ACC112 (cell line): Measurements from ENCODE around the gene C1orf116.

Experiments used
- H2AFZ ChIP-seq: fragments of 200-600 bp; sonication (generic); one replicate; pipeline ENCODE4 v1.6.0; 2017; ENCODE audit warnings: antibody characterized with exemption, low read length; ENCODE audit not compliant: unreplicated experiment
- H3K27ac ChIP-seq: fragments of 200-600 bp; sonication (generic); 2 replicates; pipeline ENCODE4 v1.5.1; 2014; ENCODE audit warnings: low read depth, mild to moderate bottlenecking, antibody characterized with exemption, low read length, moderate library complexity
- H3K27me3 ChIP-seq: fragments of 200-600 bp; sonication (generic); 2 replicates; pipeline ENCODE4 v1.6.1; 2014; ENCODE audit warnings: mild to moderate bottlenecking, antibody characterized with exemption, low read length, moderate library complexity, mixed read lengths; ENCODE audit not compliant: insufficient read depth
- H3K36me3 ChIP-seq: fragments of 200-600 bp; sonication (generic); 2 replicates; pipeline ENCODE4 v1.6.1; 2016; ENCODE audit warnings: mild to moderate bottlenecking, antibody characterized with exemption, low read length, moderate library complexity, mixed read lengths; ENCODE audit not compliant: insufficient read depth
- H3K4me1 ChIP-seq: fragments of 200-600 bp; sonication (generic); one replicate; pipeline ENCODE4 v1.6.1; 2016; ENCODE audit warnings: low read length, mixed read lengths; ENCODE audit not compliant: insufficient read depth, unreplicated experiment, control insufficient read depth
- H3K4me3 ChIP-seq: fragments of 200-600 bp; sonication (generic); 2 replicates; pipeline ENCODE4 v1.5.1; 2014; ENCODE audit warnings: mild to moderate bottlenecking, low read depth, low read length
- H3K79me2 ChIP-seq: fragments of 200-600 bp; sonication (generic); one replicate; pipeline ENCODE4 v1.6.0; 2016; ENCODE audit warnings: low read length; ENCODE audit not compliant: control insufficient read depth, unreplicated experiment, insufficient read depth

Gene C1orf116

GRCh38 chr1:207072233-207072632 is 39.7 kb upstream of the C1orf116 start:
- Histone ChIP-seq H2AFZ (no peak overlapping the region), H3K79me2 (no peaks in the 10 kb centered on the region), H3K27me3 (no peaks in the 10 kb centered on the region), H3K36me3 (no peaks in the 10 kb centered on the region), H3K4me3 (no peak overlapping the region), H3K4me1 (no peaks in the 10 kb centered on the region), H3K27ac (no peak overlapping the region)

GRCh38 chr1:207071426-207071825 is 38.9 kb upstream of the C1orf116 start:
- Histone ChIP-seq H3K4me3 (no peak overlapping the region), H3K27me3 (no peaks in the 10 kb centered on the region), H3K36me3 (no peaks in the 10 kb centered on the region), H3K79me2 (no peaks in the 10 kb centered on the region), H3K27ac (no peak overlapping the region), H2AFZ (no peak overlapping the region), H3K4me1 (no peaks in the 10 kb centered on the region)

DNA sequence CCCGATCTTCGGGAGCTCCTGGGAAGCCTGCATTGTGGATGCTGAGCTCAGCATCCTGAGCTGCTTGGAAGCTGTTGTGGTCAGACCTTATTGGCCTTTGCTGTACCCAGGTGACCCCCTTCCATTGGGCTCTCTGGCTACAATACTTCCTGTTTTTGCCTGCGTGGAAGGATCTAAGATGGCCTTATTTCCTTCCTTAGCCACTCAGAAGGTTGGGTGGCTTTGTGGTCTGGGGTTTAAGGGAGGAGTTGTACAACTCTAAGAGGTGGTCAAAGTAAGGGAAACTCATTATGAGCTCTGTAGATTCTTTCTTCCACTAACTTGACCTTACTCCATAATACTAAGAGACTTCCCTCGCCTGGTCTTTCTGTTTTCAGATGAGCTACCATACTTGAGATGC is 38.3 kb upstream of the C1orf116 start:
- no peak overlapping the region for H2AFZ ChIP-seq
- H3K36me3 ChIP-seq = no peaks in the 10 kb centered on the region
- no peak overlapping the region for H3K27ac ChIP-seq
- no peak overlapping the region for H3K4me3 ChIP-seq
- no peaks in the 10 kb centered on the region for H3K27me3 ChIP-seq
- H3K4me1 ChIP-seq = no peaks in the 10 kb centered on the region
- no peaks in the 10 kb centered on the region for H3K79me2 ChIP-seq

DNA sequence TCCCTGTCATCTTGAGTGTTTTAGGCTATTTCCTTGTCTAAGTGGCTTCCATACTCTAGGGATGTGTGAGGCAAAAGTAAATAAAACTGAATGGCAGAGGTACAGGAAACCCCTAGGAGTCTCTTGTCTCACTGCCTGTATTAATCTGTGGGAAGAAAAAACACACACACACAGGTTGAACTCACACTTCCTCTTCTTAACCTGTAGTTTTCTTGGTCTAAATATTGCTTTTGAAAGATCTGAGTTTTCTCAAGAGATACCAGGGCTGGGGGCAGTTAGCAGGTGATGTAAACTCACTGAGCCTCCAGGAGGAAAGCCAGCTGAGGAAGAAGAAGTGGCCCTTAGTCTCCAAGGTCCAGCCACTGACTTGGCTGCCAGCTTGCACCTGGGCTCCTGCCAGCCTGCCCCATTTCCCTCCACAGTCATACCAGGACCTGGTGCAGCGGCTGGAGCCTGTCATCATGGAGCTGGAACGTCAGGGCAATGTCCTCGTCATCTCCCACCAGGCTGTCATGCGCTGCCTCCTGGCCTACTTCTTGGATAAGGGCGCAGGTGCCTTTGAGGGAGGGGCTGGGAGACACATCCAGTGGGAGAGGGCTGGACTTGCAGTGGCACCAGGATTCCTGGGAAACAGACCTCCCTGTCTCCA is 37.4 kb upstream of the C1orf116 start:
- no peaks in the 10 kb centered on the region for H3K4me1 ChIP-seq
- no peak overlapping the region for H3K27ac ChIP-seq
- H3K36me3 ChIP-seq = no peaks in the 10 kb centered on the region
- H3K27me3 ChIP-seq = no peaks in the 10 kb centered on the region
- no peaks in the 10 kb centered on the region for H3K79me2 ChIP-seq
- no peak overlapping the region for H2AFZ ChIP-seq
- H3K4me3 ChIP-seq = no peak overlapping the region

DNA sequence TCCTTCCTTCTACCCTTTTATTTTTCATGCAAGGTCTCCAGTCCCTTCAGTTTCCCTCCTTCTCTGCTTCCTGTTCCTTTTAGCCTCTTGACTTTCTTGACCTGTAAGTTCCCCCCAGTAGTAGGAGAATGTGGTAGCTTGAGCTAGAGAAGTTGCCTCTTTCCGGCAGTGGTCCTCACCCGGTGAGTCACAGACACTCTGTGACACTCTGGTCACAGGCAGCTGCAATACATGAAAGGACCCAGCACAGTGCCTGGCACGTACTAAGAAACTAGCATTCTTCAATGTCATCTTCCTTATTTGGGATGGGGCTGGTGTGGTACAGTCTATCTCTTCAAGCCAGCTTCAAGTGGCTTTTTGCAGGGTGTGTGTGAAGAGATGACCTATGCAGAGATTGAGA is 36.5 kb upstream of the C1orf116 start:
- H3K4me1 ChIP-seq = no peaks in the 10 kb centered on the region
- H3K4me3 ChIP-seq = no peak overlapping the region
- no peak overlapping the region for H2AFZ ChIP-seq
- no peaks in the 10 kb centered on the region for H3K79me2 ChIP-seq
- no peaks in the 10 kb centered on the region for H3K27me3 ChIP-seq
- no peak overlapping the region for H3K27ac ChIP-seq
- H3K36me3 ChIP-seq = no peaks in the 10 kb centered on the region

- H3K27me3 ChIP-seq = no peaks in the 10 kb centered on the region
- no peaks in the 10 kb centered on the region for H3K79me2 ChIP-seq
- H3K4me3 ChIP-seq = no peak overlapping the region
- no peak overlapping the region for H2AFZ ChIP-seq
- no peaks in the 10 kb centered on the region for H3K4me1 ChIP-seq
- H3K27ac ChIP-seq = no peak overlapping the region
- no peaks in the 10 kb centered on the region for H3K36me3 ChIP-seq
Observed at GRCh38 chr1:207067665-207068064, 35.1 kb upstream of the C1orf116 start.

DNA sequence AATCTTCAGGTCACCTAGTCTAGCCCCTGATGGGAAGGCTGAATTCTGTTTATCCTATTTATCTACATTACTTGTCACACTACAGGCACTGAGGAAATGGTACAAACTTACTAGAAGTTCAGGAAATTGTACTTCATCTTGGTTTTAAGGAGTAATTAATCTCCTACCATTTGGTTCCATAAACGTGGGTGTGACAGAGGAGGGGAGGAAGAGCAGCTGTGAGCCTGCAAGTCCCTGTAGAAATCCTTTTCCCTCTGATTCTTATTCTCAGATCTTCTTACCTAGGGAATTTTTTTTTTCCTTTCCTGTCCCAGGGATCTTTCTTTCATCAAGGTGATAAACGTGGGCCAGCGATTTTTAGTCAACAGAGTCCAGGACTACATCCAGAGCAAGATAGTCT is 34.6 kb upstream of the C1orf116 start:
- no peak overlapping the region for H2AFZ ChIP-seq
- no peak overlapping the region for H3K27ac ChIP-seq
- no peak overlapping the region for H3K4me3 ChIP-seq
- no peaks in the 10 kb centered on the region for H3K27me3 ChIP-seq
- no peaks in the 10 kb centered on the region for H3K4me1 ChIP-seq
- H3K79me2 ChIP-seq = no peaks in the 10 kb centered on the region
- H3K36me3 ChIP-seq = no peaks in the 10 kb centered on the region

- Histone ChIP-seq H3K36me3 (no peaks in the 10 kb centered on the region), H3K79me2 (no peaks in the 10 kb centered on the region), H3K4me3 (no peak overlapping the region), H3K27me3 (no peaks in the 10 kb centered on the region), H2AFZ (no peak overlapping the region), H3K27ac (no peak overlapping the region), H3K4me1 (no peaks in the 10 kb centered on the region)
Observed at GRCh38 chr1:207064561-207064960, 32.0 kb upstream of the C1orf116 start.

GRCh38 chr1:207063014-207063413 is 30.5 kb upstream of the C1orf116 start:
- Histone ChIP-seq H3K4me1 (no peaks in the 10 kb centered on the region), H3K27ac (no peak overlapping the region), H3K36me3 (no peaks in the 10 kb centered on the region), H3K27me3 (no peaks in the 10 kb centered on the region), H3K79me2 (no peaks in the 10 kb centered on the region), H2AFZ (no peak overlapping the region), H3K4me3 (no peak overlapping the region)

DNA sequence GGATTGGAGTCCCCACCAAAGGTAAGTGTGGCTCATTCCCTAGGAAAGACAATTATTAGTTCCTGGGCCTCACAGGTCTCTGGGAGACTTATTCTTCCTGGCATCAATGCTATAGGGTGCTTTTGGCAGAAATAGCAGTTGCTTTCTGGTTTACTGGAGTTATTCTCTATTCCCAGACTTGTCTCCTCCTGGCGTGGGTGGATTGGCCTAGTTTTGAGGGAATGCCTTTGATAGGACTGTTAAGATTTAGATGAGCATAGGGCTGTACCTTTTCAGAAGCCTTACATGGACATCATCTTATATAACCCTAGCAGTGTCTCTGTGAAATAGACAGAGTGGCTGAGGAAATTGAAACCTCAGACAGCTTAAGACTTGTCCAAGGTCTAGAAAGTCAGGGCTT is 29.5 kb upstream of the C1orf116 start:
- no peaks in the 10 kb centered on the region for H3K27me3 ChIP-seq
- H3K4me1 ChIP-seq = no peaks in the 10 kb centered on the region
- no peak overlapping the region for H2AFZ ChIP-seq
- no peaks in the 10 kb centered on the region for H3K79me2 ChIP-seq
- H3K27ac ChIP-seq = no peak overlapping the region
- H3K36me3 ChIP-seq = no peaks in the 10 kb centered on the region
- H3K4me3 ChIP-seq = no peak overlapping the region

DNA sequence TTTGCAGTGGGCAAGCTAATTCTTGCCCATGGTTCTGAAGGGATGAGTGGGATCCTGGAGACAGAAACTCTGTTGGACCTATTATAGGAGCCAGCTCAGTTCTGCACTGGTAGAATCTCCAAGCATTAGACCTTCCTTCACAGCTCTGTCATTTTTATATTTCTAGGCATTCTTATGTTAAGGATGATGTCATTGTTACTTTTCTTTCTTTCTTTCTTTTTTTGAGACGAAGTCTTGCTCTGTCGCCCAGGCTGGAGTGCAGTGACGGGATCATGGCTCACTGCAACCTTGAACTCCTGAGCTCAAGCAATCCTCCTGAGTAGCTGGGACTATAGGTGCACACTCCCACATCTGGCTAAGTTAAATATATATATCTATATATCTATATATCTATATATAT is 28.0 kb upstream of the C1orf116 start:
- Histone ChIP-seq H3K79me2 (no peaks in the 10 kb centered on the region), H2AFZ (no peak overlapping the region), H3K27ac (no peak overlapping the region), H3K4me3 (no peak overlapping the region), H3K27me3 (no peaks in the 10 kb centered on the region), H3K36me3 (no peaks in the 10 kb centered on the region), H3K4me1 (no peaks in the 10 kb centered on the region)
